DND-41 (cell line): ENCODE measurements around the gene ZNF668.

ENCODE experiments used
- EZH2 ChIP-seq: IDR thresholded peaks from 3 replicates; pipeline ENCODE4 v1.6.1; 2012; ENCODE audit warnings: borderline replicate concordance, low read depth, mild to moderate bottlenecking, moderate library complexity, low read length, inconsistent platforms; ENCODE audit not compliant: severe bottlenecking
- TF ChIP-seq, protein P1 (sequence below): IDR thresholded peaks from 2 replicates; pipeline ENCODE4 v1.5.1; 2012; ENCODE audit warnings: borderline replicate concordance, low read length, moderate library complexity, mild to moderate bottlenecking; ENCODE audit not compliant: poor library complexity, severe bottlenecking; ENCODE audit errors: extremely low read depth

DNA sequence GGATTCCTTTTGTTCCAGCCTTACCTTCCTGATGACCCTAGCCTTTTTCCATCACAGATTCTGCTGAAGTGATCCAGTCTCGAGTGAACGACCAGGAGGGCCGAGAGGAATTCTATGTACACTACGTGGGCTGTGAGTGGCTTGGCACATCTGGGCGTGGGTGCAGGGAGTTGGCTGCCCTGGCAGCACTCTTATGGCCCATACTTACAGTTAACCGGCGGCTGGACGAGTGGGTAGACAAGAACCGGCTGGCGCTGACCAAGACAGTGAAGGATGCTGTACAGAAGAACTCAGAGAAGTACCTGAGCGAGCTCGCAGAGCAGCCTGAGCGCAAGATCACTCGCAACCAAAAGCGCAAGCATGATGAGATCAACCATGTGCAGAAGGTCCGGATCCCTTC lies 46.1 kb upstream of the ZNF668 start:
- TF ChIP-seq, protein P1, sequence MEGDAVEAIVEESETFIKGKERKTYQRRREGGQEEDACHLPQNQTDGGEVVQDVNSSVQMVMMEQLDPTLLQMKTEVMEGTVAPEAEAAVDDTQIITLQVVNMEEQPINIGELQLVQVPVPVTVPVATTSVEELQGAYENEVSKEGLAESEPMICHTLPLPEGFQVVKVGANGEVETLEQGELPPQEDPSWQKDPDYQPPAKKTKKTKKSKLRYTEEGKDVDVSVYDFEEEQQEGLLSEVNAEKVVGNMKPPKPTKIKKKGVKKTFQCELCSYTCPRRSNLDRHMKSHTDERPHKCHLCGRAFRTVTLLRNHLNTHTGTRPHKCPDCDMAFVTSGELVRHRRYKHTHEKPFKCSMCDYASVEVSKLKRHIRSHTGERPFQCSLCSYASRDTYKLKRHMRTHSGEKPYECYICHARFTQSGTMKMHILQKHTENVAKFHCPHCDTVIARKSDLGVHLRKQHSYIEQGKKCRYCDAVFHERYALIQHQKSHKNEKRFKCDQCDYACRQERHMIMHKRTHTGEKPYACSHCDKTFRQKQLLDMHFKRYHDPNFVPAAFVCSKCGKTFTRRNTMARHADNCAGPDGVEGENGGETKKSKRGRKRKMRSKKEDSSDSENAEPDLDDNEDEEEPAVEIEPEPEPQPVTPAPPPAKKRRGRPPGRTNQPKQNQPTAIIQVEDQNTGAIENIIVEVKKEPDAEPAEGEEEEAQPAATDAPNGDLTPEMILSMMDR: no peak
- no peak for TF ChIP-seq EZH2
